Naive thymus-derived CD8-positive, alpha-beta T cell (primary cell): ENCODE measurements around the gene SYT7. TPM values are rescaled to one million over a fixed set of nuclear protein-coding genes. Genes with fewer than 3 reads are reported as not detected.

Experiments used
- microRNA-seq: library from miRNA; unstranded; fragments of <30 nt; microRNA quantifications from one replicate; pipeline ENCODE4 v1.2.0, GENCODE V29; 2022; ENCODE audit warnings: borderline microRNAs expressed
- polyA plus RNA-seq, 3 donors: library from polyadenylated mRNA; unstranded; fragments of 300-500 nt; fragmentation: Illumina TruSeq; gene quantifications; one replicate each; pipeline ENCODE4 v1.2.3, GENCODE V29; 2021
- total RNA-seq, 8 experiments: library from RNA in 2 of 8; stranded (reverse) in 2 of 8; gene quantifications; one replicate each; pipeline ENCODE4 v1.2.3 and lab custom pipeline; 2021 to 2026

Gene SYT7
- total and polyA plus RNA-seq, 5 experiments from 2014 or later = 0.06 TPM; not detected in 4

Small RNA genes lying within 50 kb of the gene (microRNA-seq; reads per million reads assigned to microRNA genes)
- not detected for gene MIR4488

Other genes starting within 250 kb of the SYT7 start
- 100 to 1,000 TPM; 181 to 184 TPM for gene DDB1, start 248.0 kb downstream of the SYT7 start, total RNA-seq
- 100 to 1,000 TPM; 105 to 125 (median 124) TPM for gene DDB1, start 248.0 kb downstream of the SYT7 start, polyA plus RNA-seq
- gene TKFC, start 247.8 kb downstream of the SYT7 start, total RNA-seq = 10 to 100 TPM; 34.3 to 36.1 TPM
- gene TKFC, start 247.8 kb downstream of the SYT7 start, polyA plus RNA-seq = 10 to 100 TPM; 18.3 to 25.3 (median 18.4) TPM
- gene CYB561A3, start 219.2 kb downstream of the SYT7 start, total RNA-seq = 10 to 100 TPM; 42.9 to 52.3 TPM
- 10 to 100 TPM; 54.5 to 69.3 (median 58.4) TPM for gene CYB561A3, start 219.2 kb downstream of the SYT7 start, polyA plus RNA-seq
- gene TMEM138, start 218.7 kb downstream of the SYT7 start, total RNA-seq = 10 to 100 TPM; 71.6 to 77.5 TPM
- 10 to 100 TPM; 44.8 to 49.7 (median 47.0) TPM for gene TMEM138, start 218.7 kb downstream of the SYT7 start, polyA plus RNA-seq
- 10 to 100 TPM; 17.4 to 20.3 TPM for gene TMEM216, start 188.5 kb downstream of the SYT7 start, total RNA-seq
- gene TMEM216, start 188.5 kb downstream of the SYT7 start, polyA plus RNA-seq = 10 to 100 TPM; 35.4 to 43.0 (median 42.6) TPM
- 100 to 1,000 TPM; 155 to 175 TPM for gene CPSF7, start 151.1 kb downstream of the SYT7 start, total RNA-seq
- 10 to 100 TPM; 20.6 to 34.8 (median 26.0) TPM for gene CPSF7, start 151.1 kb downstream of the SYT7 start, polyA plus RNA-seq
- gene SDHAF2, start 151.0 kb downstream of the SYT7 start, total RNA-seq = 10 to 100 TPM; 63.3 to 72.5 TPM
- gene SDHAF2, start 151.0 kb downstream of the SYT7 start, polyA plus RNA-seq = 100 to 1,000 TPM in 1 of 3 donors, 10 to 100 TPM in 2; 92.1 to 118 (median 97.8) TPM
- gene LRRC10B, start 72.3 kb downstream of the SYT7 start, total RNA-seq = not detected
- gene LRRC10B, start 72.3 kb downstream of the SYT7 start, polyA plus RNA-seq = not detected
- gene DAGLA, start 99.3 kb upstream of the SYT7 start, total RNA-seq = under 1 TPM; 0.08 to 0.13 TPM
- gene DAGLA, start 99.3 kb upstream of the SYT7 start, polyA plus RNA-seq = not detected
- gene MYRF, start 171.6 kb upstream of the SYT7 start, total RNA-seq = under 1 TPM; 0.47 to 0.68 TPM
- under 1 TPM in 2 of 3 donors, not detected in 1; 0.26 to 0.52 TPM for gene MYRF, start 171.6 kb upstream of the SYT7 start, polyA plus RNA-seq
- gene TMEM258, start 211.5 kb upstream of the SYT7 start, total RNA-seq = 10 to 100 TPM; 84.4 to 87.7 TPM
- 100 to 1,000 TPM; 205 to 256 (median 225) TPM for gene TMEM258, start 211.5 kb upstream of the SYT7 start, polyA plus RNA-seq
- 1 to 10 TPM; 8.3 to 8.6 TPM for gene FEN1, start 211.8 kb upstream of the SYT7 start, total RNA-seq
- gene FEN1, start 211.8 kb upstream of the SYT7 start, polyA plus RNA-seq = 10 to 100 TPM in 2 of 3 donors, 1 to 10 TPM in 1; 10.0 to 13.1 (median 10.2) TPM
- under 1 TPM; 0.55 to 0.60 TPM for gene FADS1, start 235.9 kb upstream of the SYT7 start, total RNA-seq
- 1 to 10 TPM in 2 of 3 donors, not detected in 1; 1.7 to 4.7 TPM for gene FADS1, start 235.9 kb upstream of the SYT7 start, polyA plus RNA-seq
- gene FADS2, start 247.2 kb upstream of the SYT7 start, total RNA-seq = not detected
- 1 to 10 TPM in 2 of 3 donors, under 1 TPM in 1; 0.06 to 9.6 (median 4.2) TPM for gene FADS2, start 247.2 kb upstream of the SYT7 start, polyA plus RNA-seq